ENCODE measurements around the gene CD248. TPM values are rescaled to one million over a fixed set of nuclear protein-coding genes. Genes with fewer than 3 reads are reported as not detected.
"Not testable (repeated sequence)": the region's sequence is repeated elsewhere in the genome, so short reads cannot be mapped to it uniquely, and the experiment has no call there.

Gene CD248
- total RNA-seq, 1 donor from 2014 or later = 31.9 TPM

- no peaks in the 10 kb centered on the region for H3K36me3 Mint-ChIP-seq
- DNase-seq (ENCODE audit: extremely low spot score, unreplicated experiment) = no peak
- peak overlapping the region; percentile 65 for H3K27ac Mint-ChIP-seq
- peaks cover 35% of the 10 kb centered on the region for H3K4me1 Mint-ChIP-seq (ENCODE audit: unreplicated experiment)
- H3K9me3 Mint-ChIP-seq = peaks cover 6% of the 10 kb centered on the region
- H3K27me3 Mint-ChIP-seq = no peaks in the 10 kb centered on the region
- no peak overlapping the region for H3K4me3 Mint-ChIP-seq
- TF ChIP-seq CTCF (conservative IDR thresholded peaks at IDR 0.05) = no peak
These were observed 6.0 kb upstream of the CD248 start for GRCh38 chr11:66322732-66323427.

- peaks cover 6% of the 10 kb centered on the region for H3K9me3 Mint-ChIP-seq
- no peak for DNase-seq (ENCODE audit: extremely low spot score, unreplicated experiment)
- H3K4me3 Mint-ChIP-seq = no peak overlapping the region
- no peaks in the 10 kb centered on the region for H3K36me3 Mint-ChIP-seq
- peaks cover 32% of the 10 kb centered on the region for H3K4me1 Mint-ChIP-seq (ENCODE audit: unreplicated experiment)
- no peak overlapping the region for H3K27ac Mint-ChIP-seq
- no peak for TF ChIP-seq CTCF (conservative IDR thresholded peaks at IDR 0.05)
- no peaks in the 10 kb centered on the region for H3K27me3 Mint-ChIP-seq
These were observed 4.8 kb upstream of the CD248 start for GRCh38 chr11:66321606-66322005.

GRCh38 chr11:66320748-66321147 lies 3.9 kb upstream of the CD248 start:
- not testable (repeated sequence) for H3K4me3 Mint-ChIP-seq; H3K36me3 Mint-ChIP-seq; H3K27me3 Mint-ChIP-seq; H3K27ac Mint-ChIP-seq; DNase-seq (ENCODE audit: extremely low spot score, unreplicated experiment); H3K9me3 Mint-ChIP-seq
- peaks cover 30% of the 10 kb centered on the region for H3K4me1 Mint-ChIP-seq (ENCODE audit: unreplicated experiment)

- not testable (repeated sequence) for H3K27me3 Mint-ChIP-seq; H3K36me3 Mint-ChIP-seq; H3K9me3 Mint-ChIP-seq; H3K4me3 Mint-ChIP-seq; H3K27ac Mint-ChIP-seq; DNase-seq (ENCODE audit: extremely low spot score, unreplicated experiment)
- peaks cover 35% of the 10 kb centered on the region for H3K4me1 Mint-ChIP-seq (ENCODE audit: unreplicated experiment)
These were observed 3.4 kb upstream of the CD248 start for GRCh38 chr11:66320289-66320688.

- H3K9me3 Mint-ChIP-seq = peaks cover 6% of the 10 kb centered on the region
- H3K27me3 Mint-ChIP-seq = peaks cover 3% of the 10 kb centered on the region
- peaks cover 37% of the 10 kb centered on the region for H3K4me1 Mint-ChIP-seq (ENCODE audit: unreplicated experiment)
- H3K27ac Mint-ChIP-seq = peak overlapping the region; percentile 68
- TF ChIP-seq CTCF (conservative IDR thresholded peaks at IDR 0.05) = no peak
- no peak overlapping the region for H3K4me3 Mint-ChIP-seq
- no peaks in the 10 kb centered on the region for H3K36me3 Mint-ChIP-seq
- no peak for DNase-seq (ENCODE audit: extremely low spot score, unreplicated experiment)
These were observed 1.7 kb upstream of the CD248 start for GRCh38 chr11:66318600-66318970.

- H3K27me3 Mint-ChIP-seq = peaks cover 3% of the 10 kb centered on the region
- peaks cover 6% of the 10 kb centered on the region for H3K9me3 Mint-ChIP-seq
- H3K4me3 Mint-ChIP-seq = peak overlapping the region; percentile 78
- H3K36me3 Mint-ChIP-seq = no peaks in the 10 kb centered on the region
- DNase-seq (ENCODE audit: extremely low spot score, unreplicated experiment) = no peak
- peaks cover 30% of the 10 kb centered on the region for H3K4me1 Mint-ChIP-seq (ENCODE audit: unreplicated experiment)
- TF ChIP-seq CTCF (conservative IDR thresholded peaks at IDR 0.05) = no peak
- peak overlapping the region; percentile 68 for H3K27ac Mint-ChIP-seq
These were observed 1.1 kb upstream of the CD248 start for GRCh38 chr11:66317723-66318599.

Data from type B pancreatic cell (in vitro differentiated cells).